H9 (cell line): ENCODE data around the gene SEBOX. TPM values are rescaled to one million over a fixed set of nuclear protein-coding genes. Genes with fewer than 3 reads are reported as not detected.

Experiments used
- DNase-seq: peaks from one replicate; pipeline ENCODE4 v3.0.0-alpha.2; 2017
- H2AFZ ChIP-seq: one replicate; pipeline ENCODE4 v1.6.1; 2013; ENCODE audit warnings: mild to moderate bottlenecking, low read length, control low read depth, moderate library complexity
- H2AK5ac ChIP-seq: 2 replicates; pipeline ENCODE4 v1.6.1; 2013; ENCODE audit warnings: low read length, control low read depth, mixed read lengths; ENCODE audit not compliant: insufficient read length
- H2BK120ac ChIP-seq: one replicate; pipeline ENCODE4 v1.6.1; 2013; ENCODE audit warnings: low read depth, mild to moderate bottlenecking, low read length, control low read depth, inconsistent platforms; ENCODE audit not compliant: poor library complexity, severe bottlenecking
- H2BK12ac ChIP-seq: 2 replicates; pipeline ENCODE4 v1.6.1; 2013; ENCODE audit warnings: low read length, control low read depth, mixed read lengths, low read depth; ENCODE audit not compliant: insufficient read length
- H2BK15ac ChIP-seq: 2 replicates; pipeline ENCODE4 v1.6.1; 2013; ENCODE audit warnings: low read depth, low read length, control low read depth
- H2BK20ac ChIP-seq: one replicate; pipeline ENCODE4 v1.6.1; 2013; ENCODE audit warnings: low read depth, mild to moderate bottlenecking, low read length, control low read depth, inconsistent platforms; ENCODE audit not compliant: poor library complexity, severe bottlenecking
- H2BK5ac ChIP-seq: 2 replicates; pipeline ENCODE4 v1.6.1; 2013; ENCODE audit warnings: low read length, control low read depth, mixed read lengths; ENCODE audit not compliant: insufficient read length
- H3K14ac ChIP-seq: 2 replicates; pipeline ENCODE4 v1.6.1; 2013; ENCODE audit warnings: low read length, control low read depth; ENCODE audit not compliant: insufficient read depth
- H3K18ac ChIP-seq: 2 replicates; pipeline ENCODE4 v1.6.1; 2013; ENCODE audit warnings: low read depth, mild to moderate bottlenecking, mixed read lengths, low read length, control low read depth; ENCODE audit not compliant: insufficient read length
- H3K23ac ChIP-seq: 2 replicates; pipeline ENCODE4 v1.6.1; 2013; ENCODE audit warnings: low read length, control low read depth, mixed read lengths, low read depth; ENCODE audit not compliant: insufficient read length
- H3K23me2 ChIP-seq: 2 replicates; pipeline ENCODE4 v1.6.1; 2013; ENCODE audit warnings: low read depth, mild to moderate bottlenecking, mixed read lengths, low read length, control low read depth; ENCODE audit not compliant: insufficient read length, poor library complexity, severe bottlenecking
- H3K27ac ChIP-seq: 2 replicates; pipeline ENCODE4 v1.5.1; 2013; ENCODE audit warnings: low read length, control low read depth, mixed read lengths, low read depth; ENCODE audit not compliant: insufficient read length
- H3K27me3 ChIP-seq: 2 replicates; pipeline ENCODE4 v1.6.1; 2013; ENCODE audit warnings: low read length, control low read depth, inconsistent platforms; ENCODE audit not compliant: insufficient read depth
- H3K4ac ChIP-seq: 2 replicates; pipeline ENCODE4 v1.6.1; 2013; ENCODE audit warnings: low read depth, mild to moderate bottlenecking, control low read depth, inconsistent platforms, low read length, moderate library complexity
- H3K4me1 ChIP-seq: 2 replicates; pipeline ENCODE4 v1.6.1; 2013; ENCODE audit warnings: low read length, control low read depth, inconsistent platforms; ENCODE audit not compliant: insufficient read depth
- H3K4me2 ChIP-seq: 2 replicates; pipeline ENCODE4 v1.6.1; 2013; ENCODE audit warnings: low read length, control low read depth, mixed read lengths; ENCODE audit not compliant: insufficient read length, insufficient read depth
- H3K56ac ChIP-seq: 2 replicates; pipeline ENCODE4 v1.6.1; 2013; ENCODE audit warnings: low read depth, mild to moderate bottlenecking, mixed read lengths, low read length, control low read depth; ENCODE audit not compliant: insufficient read length
- H3K79me1 ChIP-seq: 2 replicates; pipeline ENCODE4 v1.6.1; 2013; ENCODE audit warnings: low read depth, mild to moderate bottlenecking, moderate library complexity, low read length, control low read depth, inconsistent platforms; ENCODE audit not compliant: insufficient read depth, poor library complexity, severe bottlenecking
- H3K79me2 ChIP-seq: 2 replicates; pipeline ENCODE4 v1.6.1; 2013; ENCODE audit warnings: low read length, control low read depth, inconsistent platforms; ENCODE audit not compliant: insufficient read depth
- H3K9ac ChIP-seq: 2 replicates; pipeline ENCODE4 v1.6.1; 2013; ENCODE audit warnings: low read length, control low read depth, mixed read lengths; ENCODE audit not compliant: insufficient read length; ENCODE audit errors: extremely low read depth
- H3K9me3 ChIP-seq: one replicate; pipeline ENCODE4 v1.6.1; 2013; ENCODE audit warnings: low read depth, low read length, inconsistent platforms; ENCODE audit not compliant: control insufficient read depth
- H3T11ph ChIP-seq: one replicate; pipeline ENCODE4 v1.6.1; 2013; ENCODE audit warnings: mild to moderate bottlenecking, low read length, control low read depth, inconsistent platforms
- H4K20me1 ChIP-seq: one replicate; pipeline ENCODE4 v1.6.1; 2013; ENCODE audit not compliant: control insufficient read depth, insufficient read length, insufficient read depth
- H4K5ac ChIP-seq: 2 replicates; pipeline ENCODE4 v1.6.1; 2013; ENCODE audit warnings: low read depth, mild to moderate bottlenecking, mixed read lengths, low read length, control low read depth; ENCODE audit not compliant: insufficient read length
- H4K8ac ChIP-seq: replicated peaks from 2 replicates; pipeline ENCODE4 v1.6.1; 2013; ENCODE audit warnings: low read length, control low read depth, mixed read lengths, low read depth; ENCODE audit not compliant: insufficient read length
- H4K91ac ChIP-seq: 2 replicates; pipeline ENCODE4 v1.6.1; 2013; ENCODE audit warnings: low read depth, mild to moderate bottlenecking, moderate library complexity, mixed read lengths, low read length, control low read depth; ENCODE audit not compliant: insufficient read length
- H3K27ac Mint-ChIP-seq, 3 experiments: 2 replicates in 2 of 3; 3 replicates in 1 of 3; pipeline ENCODE4 v1.8.0; 2020 to 2021; ENCODE audit warnings: mixed read lengths in 3 of 3, mild to moderate bottlenecking in 1 of 3, moderate library complexity in 1 of 3
- H3K27me3 Mint-ChIP-seq: 2 replicates; pipeline ENCODE4 v1.8.0; 2021; ENCODE audit warnings: low read depth, mild to moderate bottlenecking, moderate library complexity, mixed read lengths
- H3K36me3 Mint-ChIP-seq, 3 experiments: 2 replicates in 2 of 3; 3 replicates in 1 of 3; pipeline ENCODE4 v1.8.0; 2020 to 2021; ENCODE audit warnings: low read depth in 3 of 3, mixed read lengths in 3 of 3; ENCODE audit not compliant: insufficient read depth in 1 of 3
- H3K4me1 Mint-ChIP-seq, 2 experiments: 2 replicates each; pipeline ENCODE4 v1.8.0; 2020; ENCODE audit warnings: mixed read lengths in 2 of 2
- H3K4me3 Mint-ChIP-seq, 2 experiments: 2 replicates in 1 of 2; 3 replicates in 1 of 2; pipeline ENCODE4 v1.8.0; 2020 to 2021; ENCODE audit warnings: mild to moderate bottlenecking in 2 of 2, mixed read lengths in 2 of 2, moderate library complexity in 1 of 2
- H3K9me3 Mint-ChIP-seq, 2 experiments: 2 replicates in 1 of 2; 3 replicates in 1 of 2; pipeline ENCODE4 v1.8.0; 2020; ENCODE audit warnings: mild to moderate bottlenecking in 2 of 2, mixed read lengths in 2 of 2, moderate library complexity in 1 of 2
- WGBS: extraction: QIAGEN DNeasy Blood & Tissue Kit; methylation state at CpG from one replicate; pipeline ENCODE4 v1.1.7; 2013; ENCODE audit warnings: missing lambda C conversion rate, low lambda C conversion rate, mixed read lengths; ENCODE audit not compliant: insufficient read length; ENCODE audit errors: extremely low coverage; 5-methylcytosine and 5-hydroxymethylcytosine counted together
- total RNA-seq: library from RNA; stranded (reverse); gene quantifications from 2 replicates; pipeline ENCODE4 v1.2.1, GENCODE V29; 2021
- TF ChIP-seq, protein P1 (sequence below): fragments of 200-600 bp; sonication (generic); conservative IDR thresholded peaks from 3 replicates; pipeline ENCODE4 v1.8.0; 2021; ENCODE audit warnings: antibody characterized with exemption, mild to moderate bottlenecking

The SEBOX gene
- total RNA-seq, 1 experiment from 2014 or later: not detected

DNA sequence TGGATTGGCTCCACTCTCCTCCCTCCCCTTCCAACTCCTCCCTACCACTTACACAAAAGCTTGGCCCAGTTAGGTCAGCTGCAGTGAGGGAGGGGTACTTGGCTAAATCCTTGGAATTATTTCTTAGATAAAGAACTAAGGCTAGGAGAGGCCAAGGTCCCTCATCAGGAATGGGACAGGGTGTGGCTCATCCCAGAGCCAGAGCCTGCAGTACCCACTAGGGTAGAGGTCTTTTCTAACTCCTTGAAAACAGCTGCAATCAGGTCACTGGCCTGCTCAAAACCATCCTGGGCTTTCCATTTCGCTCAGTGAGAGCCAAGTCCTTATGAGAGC is 42.9 kb upstream of the SEBOX start:
- no peak overlapping the region for H3K9ac ChIP-seq
- no peak overlapping the region for H3K14ac ChIP-seq
- H2BK120ac ChIP-seq: no peak overlapping the region
- no peaks in the 10 kb centered on the region for H4K20me1 ChIP-seq
- no peak overlapping the region for H2AK5ac ChIP-seq
- H3K56ac ChIP-seq: no peak overlapping the region
- no peak overlapping the region for H4K91ac ChIP-seq
- H2BK12ac ChIP-seq: no peak overlapping the region
- no peak for DNase-seq
- H3K36me3 Mint-ChIP-seq: peaks cover 0 to 3% (median 0%) of the 10 kb centered on the region in 3 experiments; a peak in 3 of 7 replicates
- no peak overlapping the region for H2BK5ac ChIP-seq
- peak overlapping the region; percentile 7 for H3K4me2 ChIP-seq
- H3T11ph ChIP-seq: no peak overlapping the region
- H3K27me3 ChIP-seq: no peaks in the 10 kb centered on the region; the same call in 1 of the 2 replicates
- no peaks in the 10 kb centered on the region for H3K79me1 ChIP-seq
- H3K23me2 ChIP-seq: peaks cover 9% of the 10 kb centered on the region
- no peak overlapping the region for H3K4ac ChIP-seq
- H3K9me3 ChIP-seq: no peaks in the 10 kb centered on the region
- H3K23ac ChIP-seq: no peak overlapping the region
- no peak overlapping the region for H4K5ac ChIP-seq
- no peak overlapping the region for H3K18ac ChIP-seq
- no peak overlapping the region for H3K27ac ChIP-seq
- H2BK15ac ChIP-seq: no peak overlapping the region
- WGBS: no CpG with 5 or more reads among the region's 1 CpG
- H3K27me3 Mint-ChIP-seq: peaks cover 46% of the 10 kb centered on the region
- peaks cover 0 to 2% of the 10 kb centered on the region in 2 experiments; a peak in 1 of 5 replicates for H3K9me3 Mint-ChIP-seq
- peaks cover 11% of the 10 kb centered on the region; the same call in 1 of the 2 replicates for H3K4me1 ChIP-seq
- H3K4me3 Mint-ChIP-seq: peak overlapping the region in 1 of 2 experiments; percentile 62; a peak in 1 of 5 replicates
- no peak overlapping the region for H2AFZ ChIP-seq
- no peak overlapping the region for H2BK20ac ChIP-seq
- H4K8ac ChIP-seq: no peak overlapping the region
- peaks cover 65 to 73% of the 10 kb centered on the region in 2 experiments for H3K4me1 Mint-ChIP-seq
- H3K79me2 ChIP-seq: no peaks in the 10 kb centered on the region
- TF ChIP-seq, protein P1, sequence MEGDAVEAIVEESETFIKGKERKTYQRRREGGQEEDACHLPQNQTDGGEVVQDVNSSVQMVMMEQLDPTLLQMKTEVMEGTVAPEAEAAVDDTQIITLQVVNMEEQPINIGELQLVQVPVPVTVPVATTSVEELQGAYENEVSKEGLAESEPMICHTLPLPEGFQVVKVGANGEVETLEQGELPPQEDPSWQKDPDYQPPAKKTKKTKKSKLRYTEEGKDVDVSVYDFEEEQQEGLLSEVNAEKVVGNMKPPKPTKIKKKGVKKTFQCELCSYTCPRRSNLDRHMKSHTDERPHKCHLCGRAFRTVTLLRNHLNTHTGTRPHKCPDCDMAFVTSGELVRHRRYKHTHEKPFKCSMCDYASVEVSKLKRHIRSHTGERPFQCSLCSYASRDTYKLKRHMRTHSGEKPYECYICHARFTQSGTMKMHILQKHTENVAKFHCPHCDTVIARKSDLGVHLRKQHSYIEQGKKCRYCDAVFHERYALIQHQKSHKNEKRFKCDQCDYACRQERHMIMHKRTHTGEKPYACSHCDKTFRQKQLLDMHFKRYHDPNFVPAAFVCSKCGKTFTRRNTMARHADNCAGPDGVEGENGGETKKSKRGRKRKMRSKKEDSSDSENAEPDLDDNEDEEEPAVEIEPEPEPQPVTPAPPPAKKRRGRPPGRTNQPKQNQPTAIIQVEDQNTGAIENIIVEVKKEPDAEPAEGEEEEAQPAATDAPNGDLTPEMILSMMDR: no peak
- H3K27ac Mint-ChIP-seq: peak overlapping the region in 2 of 3 experiments; percentile 42 to 73; a peak in 2 of 7 replicates
